Mammary epithelial cell (primary cell): ENCODE results near the gene KHDC3L.

Experiments used
- CTCF ChIP-seq, 2 donors: IDR thresholded peaks in 1 of 2; conservative IDR thresholded peaks in 1 of 2; 2 replicates each; pipeline ENCODE4 v1.5.1; 2011 to 2012; ENCODE audit warnings: inconsistent platforms in 2 of 2, low read length in 2 of 2, mild to moderate bottlenecking in 2 of 2, control low read depth in 1 of 2, low read depth in 1 of 2; ENCODE audit not compliant: insufficient read depth in 1 of 2; ENCODE audit errors: extremely low read depth in 1 of 2
- EZH2 ChIP-seq: IDR thresholded peaks from 2 replicates; pipeline ENCODE4 v1.6.1; 2012; ENCODE audit warnings: low read length, inconsistent platforms, borderline replicate concordance

- TF ChIP-seq CTCF (conservative IDR thresholded peaks at IDR 0.05 in 1 of 2, IDR thresholded peaks at IDR 0.05 in 1 of 2; ENCODE audit: extremely low read depth in 1 of 2, insufficient read depth in 1 of 2, low read depth in 1 of 2, low read length in 2 of 2) (no peak), EZH2 (no peak)
Measured at GRCh38 chr6:73343164-73343563, 19.3 kb upstream of the KHDC3L start.
